HepG2 (cell line): Measurements from ENCODE around the gene GMEB2. TPM values are rescaled to one million over a fixed set of nuclear protein-coding genes. Genes with fewer than 3 reads are reported as not detected.

Experiments used
- BCLAF1 ChIP-seq: fragments of 450-650 bp; IDR thresholded peaks from 2 replicates; pipeline ENCODE4 v1.6.1; 2017; ENCODE audit warnings: mild to moderate bottlenecking
- CC2D1A ChIP-seq: sonication (generic); formaldehyde crosslinking; IDR thresholded peaks from 2 replicates; pipeline ENCODE4 v1.8.1; 2023; ENCODE audit warnings: mild to moderate bottlenecking, missing genetic modification reagents
- ETV5 ChIP-seq: IDR thresholded peaks from 2 replicates; pipeline ENCODE4 v1.6.1; 2018; ENCODE audit warnings: missing biosample characterization, missing genetic modification reagents, inconsistent platforms, borderline replicate concordance
- HES4 ChIP-seq: sonication (generic); formaldehyde crosslinking; IDR thresholded peaks from 2 replicates; pipeline ENCODE4 v1.9.0; 2021; ENCODE audit warnings: mild to moderate bottlenecking, missing genetic modification reagents, borderline replicate concordance
- KLF16 ChIP-seq, 2 experiments: sonication (generic) in 1 of 2; formaldehyde crosslinking in 1 of 2; IDR thresholded peaks; 2 replicates each; pipeline versions ENCODE4 v1.6.1 to v1.8.0; 2016 to 2023; ENCODE audit warnings: missing genetic modification reagents in 2 of 2, missing compliant biosample characterization in 1 of 2
- MAFF ChIP-seq: IDR thresholded peaks from 2 replicates; pipeline ENCODE4 v1.6.1; 2011; ENCODE audit warnings: low read depth, low read length, improper control_type of control experiment
- MYC ChIP-seq: sonication (generic); formaldehyde crosslinking; IDR thresholded peaks from 2 replicates; pipeline ENCODE4 v1.9.0; 2021; ENCODE audit warnings: missing genetic modification reagents, borderline replicate concordance
- MZF1 ChIP-seq: sonication (generic); formaldehyde crosslinking; IDR thresholded peaks from 2 replicates; pipeline ENCODE4 v1.8.1; 2023; ENCODE audit warnings: mild to moderate bottlenecking, missing genetic modification reagents, borderline replicate concordance
- PCBP2 ChIP-seq: fragments of 200-400 bp; formaldehyde crosslinking; optimal IDR thresholded peaks from 2 replicates; pipeline ENCODE3; 2018; ENCODE audit warnings: low read length, low read depth; ENCODE audit not compliant: poor library complexity, severe bottlenecking
- POGZ ChIP-seq: sonication (generic); formaldehyde crosslinking; IDR thresholded peaks from 2 replicates; pipeline ENCODE4 v1.4.0; 2020; ENCODE audit warnings: mild to moderate bottlenecking, missing genetic modification reagents
- TBX3 ChIP-seq: fragments of 450-650 bp; IDR thresholded peaks from 2 replicates; pipeline ENCODE4 v1.6.1; 2017; ENCODE audit warnings: antibody characterized with exemption, mild to moderate bottlenecking, inconsistent platforms, borderline replicate concordance
- ZKSCAN1 ChIP-seq: fragments of 150-350 bp; IDR thresholded peaks from 2 replicates; pipeline ENCODE4 v1.6.1; 2014; ENCODE audit warnings: low read length
- ZNF230 ChIP-seq: sonication (generic); formaldehyde crosslinking; IDR thresholded peaks from 2 replicates; pipeline ENCODE4 v1.4.0; 2020; ENCODE audit warnings: mild to moderate bottlenecking, missing genetic modification reagents
- ZNF512B ChIP-seq: sonication (generic); formaldehyde crosslinking; IDR thresholded peaks from 2 replicates; pipeline ENCODE4 v1.5.1; 2020; ENCODE audit warnings: missing genetic modification reagents, mild to moderate bottlenecking, borderline replicate concordance
- ZNF761 ChIP-seq: sonication (generic); formaldehyde crosslinking; conservative IDR thresholded peaks from 2 replicates; pipeline ENCODE4 v1.4.0; 2020; ENCODE audit warnings: mild to moderate bottlenecking, missing genetic modification reagents
- polyA plus RNA-seq, 8 experiments: library from polyadenylated mRNA; depleted of rRNA in 3 of 8; stranded (reverse) in 7 of 8; unstranded in 1 of 8; fragments of >200 nt; fragmentation: Illumina TruSeq in 4 of 8; extraction: Trizol in 4 of 8; gene quantifications; 2 replicates each; pipeline versions ENCODE4 v1.2.1 to v1.2.3, GENCODE V29; 2011 to 2016; ENCODE audit warnings: low read depth in 4 of 8, missing spikeins in 1 of 8, mixed read lengths in 1 of 8; ENCODE audit not compliant: insufficient read depth in 1 of 8
- total RNA-seq, 5 experiments: library from RNA; depleted of rRNA; stranded (reverse); fragments of >200 nt; fragmentation: Illumina TruSeq; extraction: Trizol; gene quantifications; 2 replicates each; pipeline ENCODE4 v1.2.3, GENCODE V29; 2016; ENCODE audit warnings: low read depth in 1 of 5
- TF ChIP-seq, protein P1 (sequence below): IDR thresholded peaks from 2 replicates; pipeline ENCODE4 v1.6.1; 2016
- TF ChIP-seq, protein P2 (sequence below): sonication (generic); formaldehyde crosslinking; IDR thresholded peaks from 2 replicates; pipeline ENCODE4 v1.4.0; 2020; ENCODE audit warnings: low read depth, missing genetic modification reagents

The GMEB2 gene
- total and polyA plus RNA-seq, 2 of the 13 experiments (the other 11 are each of a cell fraction or from before 2014, with no cell fraction given), result 10.6 to 12.4 TPM

DNA sequence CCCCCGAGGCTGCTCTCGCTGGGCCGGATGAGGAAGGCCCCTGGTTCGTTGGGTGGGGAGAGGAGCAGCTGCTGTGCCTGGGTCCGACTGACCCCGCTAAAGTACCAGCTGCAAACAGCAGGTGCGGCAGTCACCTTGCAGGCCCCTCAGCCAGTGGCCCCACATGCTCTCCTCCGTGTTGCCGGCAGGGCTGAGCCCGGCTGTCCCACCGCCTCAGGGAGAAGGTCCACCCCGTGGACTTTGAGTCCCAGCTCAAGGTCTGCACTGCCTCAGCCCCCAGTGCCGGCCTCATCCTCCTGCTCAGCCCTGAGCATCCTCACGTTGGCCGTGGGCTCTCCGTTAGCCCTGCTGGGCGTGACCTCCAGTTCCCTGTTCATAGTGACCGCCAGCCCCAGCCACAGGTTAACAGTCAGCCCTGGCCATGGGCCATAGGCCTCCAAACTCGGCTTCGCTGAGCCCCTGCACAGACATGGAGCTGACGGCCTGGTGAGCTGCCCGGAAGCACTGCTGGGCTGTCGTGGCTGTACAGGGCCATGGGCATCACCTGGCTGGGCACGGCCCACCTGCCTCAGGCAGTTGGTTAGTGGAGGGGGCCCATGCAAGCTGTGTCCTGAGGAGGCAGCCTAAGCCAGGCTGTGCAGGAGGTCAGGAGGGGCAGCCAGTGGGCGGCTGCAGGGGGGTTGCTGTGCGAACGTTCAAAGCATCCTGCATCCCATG, 82.5 kb downstream of the GMEB2 start (continued):
- TF ChIP-seq ZNF230 (CRISPR knock-in tag) (no peak), TBX3 (peak; percentile 11; the same call in 1 of the 2 replicates), PCBP2 (no peak), POGZ (CRISPR knock-in tag) (no peak), CC2D1A (CRISPR knock-in tag) (no peak), ZNF761 (no peak; the same call in 1 of the 2 replicates), ZKSCAN1 (no peak), ETV5 (no peak), MYC (CRISPR knock-in tag) (peak; percentile 46; the same call in 1 of the 2 replicates), BCLAF1 (no peak), ZNF512B (CRISPR knock-in tag) (no peak), MZF1 (CRISPR knock-in tag) (0 out of 2 replicates have a peak, but pooled peaks have one; percentile 36), MAFF (no peak), KLF16 (CRISPR knock-in tag; IDR thresholded peaks at IDR 0.05) (no peak), HES4 (no peak)
- TF ChIP-seq, protein P1, sequence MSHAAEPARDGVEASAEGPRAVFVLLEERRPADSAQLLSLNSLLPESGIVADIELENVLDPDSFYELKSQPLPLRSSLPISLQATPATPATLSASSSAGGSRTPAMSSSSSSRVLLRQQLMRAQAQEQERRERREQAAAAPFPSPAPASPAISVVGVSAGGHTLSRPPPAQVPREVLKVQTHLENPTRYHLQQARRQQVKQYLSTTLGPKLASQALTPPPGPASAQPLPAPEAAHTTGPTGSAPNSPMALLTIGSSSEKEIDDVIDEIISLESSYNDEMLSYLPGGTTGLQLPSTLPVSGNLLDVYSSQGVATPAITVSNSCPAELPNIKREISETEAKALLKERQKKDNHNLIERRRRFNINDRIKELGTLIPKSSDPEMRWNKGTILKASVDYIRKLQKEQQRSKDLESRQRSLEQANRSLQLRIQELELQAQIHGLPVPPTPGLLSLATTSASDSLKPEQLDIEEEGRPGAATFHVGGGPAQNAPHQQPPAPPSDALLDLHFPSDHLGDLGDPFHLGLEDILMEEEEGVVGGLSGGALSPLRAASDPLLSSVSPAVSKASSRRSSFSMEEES (CRISPR knock-in tag), result peak; percentile 20; the same call in 1 of the 2 replicates
- TF ChIP-seq, protein P2, sequence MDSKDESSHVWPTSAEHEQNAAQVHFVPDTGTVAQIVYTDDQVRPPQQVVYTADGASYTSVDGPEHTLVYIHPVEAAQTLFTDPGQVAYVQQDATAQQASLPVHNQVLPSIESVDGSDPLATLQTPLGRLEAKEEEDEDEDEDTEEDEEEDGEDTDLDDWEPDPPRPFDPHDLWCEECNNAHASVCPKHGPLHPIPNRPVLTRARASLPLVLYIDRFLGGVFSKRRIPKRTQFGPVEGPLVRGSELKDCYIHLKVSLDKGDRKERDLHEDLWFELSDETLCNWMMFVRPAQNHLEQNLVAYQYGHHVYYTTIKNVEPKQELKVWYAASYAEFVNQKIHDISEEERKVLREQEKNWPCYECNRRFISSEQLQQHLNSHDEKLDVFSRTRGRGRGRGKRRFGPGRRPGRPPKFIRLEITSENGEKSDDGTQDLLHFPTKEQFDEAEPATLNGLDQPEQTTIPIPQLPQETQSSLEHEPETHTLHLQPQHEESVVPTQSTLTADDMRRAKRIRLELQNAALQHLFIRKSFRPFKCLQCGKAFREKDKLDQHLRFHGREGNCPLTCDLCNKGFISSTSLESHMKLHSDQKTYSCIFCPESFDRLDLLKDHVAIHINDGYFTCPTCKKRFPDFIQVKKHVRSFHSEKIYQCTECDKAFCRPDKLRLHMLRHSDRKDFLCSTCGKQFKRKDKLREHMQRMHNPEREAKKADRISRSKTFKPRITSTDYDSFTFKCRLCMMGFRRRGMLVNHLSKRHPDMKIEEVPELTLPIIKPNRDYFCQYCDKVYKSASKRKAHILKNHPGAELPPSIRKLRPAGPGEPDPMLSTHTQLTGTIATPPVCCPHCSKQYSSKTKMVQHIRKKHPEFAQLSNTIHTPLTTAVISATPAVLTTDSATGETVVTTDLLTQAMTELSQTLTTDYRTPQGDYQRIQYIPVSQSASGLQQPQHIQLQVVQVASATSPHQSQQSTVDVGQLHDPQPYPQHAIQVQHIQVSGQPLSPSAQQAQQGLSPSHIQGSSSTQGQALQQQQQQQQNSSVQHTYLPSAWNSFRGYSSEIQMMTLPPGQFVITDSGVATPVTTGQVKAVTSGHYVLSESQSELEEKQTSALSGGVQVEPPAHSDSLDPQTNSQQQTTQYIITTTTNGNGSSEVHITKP (CRISPR knock-in tag), result no peak
